GM12801 (cell line): ENCODE data around the gene FANCL.

Source experiments
- TF ChIP-seq, protein P1 (sequence below): IDR thresholded peaks from one replicate; pipeline ENCODE4 v1.5.1; 2011; ENCODE audit warnings: control low read depth; ENCODE audit not compliant: insufficient read length; ENCODE audit errors: extremely low read depth

Gene FANCL

DNA sequence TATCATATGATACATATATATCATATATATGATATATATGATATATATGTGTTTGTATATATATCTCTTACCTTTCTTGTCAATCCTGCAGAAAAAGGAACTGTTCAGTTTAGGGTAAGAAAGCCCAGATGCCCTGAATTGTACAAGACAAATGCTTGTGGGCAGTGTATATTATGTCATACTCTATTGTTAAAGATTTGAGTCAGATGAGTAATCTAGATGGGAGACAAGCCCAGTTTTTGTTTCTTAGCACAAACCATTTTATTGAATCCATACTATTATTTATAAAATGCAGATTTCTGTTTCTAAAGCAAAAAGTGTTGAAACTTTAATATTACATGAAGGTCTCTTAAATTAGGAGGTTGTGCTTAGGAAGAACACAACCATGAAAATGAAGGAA, 103.9 kb downstream of the FANCL start:
- TF ChIP-seq, protein P1, sequence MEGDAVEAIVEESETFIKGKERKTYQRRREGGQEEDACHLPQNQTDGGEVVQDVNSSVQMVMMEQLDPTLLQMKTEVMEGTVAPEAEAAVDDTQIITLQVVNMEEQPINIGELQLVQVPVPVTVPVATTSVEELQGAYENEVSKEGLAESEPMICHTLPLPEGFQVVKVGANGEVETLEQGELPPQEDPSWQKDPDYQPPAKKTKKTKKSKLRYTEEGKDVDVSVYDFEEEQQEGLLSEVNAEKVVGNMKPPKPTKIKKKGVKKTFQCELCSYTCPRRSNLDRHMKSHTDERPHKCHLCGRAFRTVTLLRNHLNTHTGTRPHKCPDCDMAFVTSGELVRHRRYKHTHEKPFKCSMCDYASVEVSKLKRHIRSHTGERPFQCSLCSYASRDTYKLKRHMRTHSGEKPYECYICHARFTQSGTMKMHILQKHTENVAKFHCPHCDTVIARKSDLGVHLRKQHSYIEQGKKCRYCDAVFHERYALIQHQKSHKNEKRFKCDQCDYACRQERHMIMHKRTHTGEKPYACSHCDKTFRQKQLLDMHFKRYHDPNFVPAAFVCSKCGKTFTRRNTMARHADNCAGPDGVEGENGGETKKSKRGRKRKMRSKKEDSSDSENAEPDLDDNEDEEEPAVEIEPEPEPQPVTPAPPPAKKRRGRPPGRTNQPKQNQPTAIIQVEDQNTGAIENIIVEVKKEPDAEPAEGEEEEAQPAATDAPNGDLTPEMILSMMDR, result no peak

DNA sequence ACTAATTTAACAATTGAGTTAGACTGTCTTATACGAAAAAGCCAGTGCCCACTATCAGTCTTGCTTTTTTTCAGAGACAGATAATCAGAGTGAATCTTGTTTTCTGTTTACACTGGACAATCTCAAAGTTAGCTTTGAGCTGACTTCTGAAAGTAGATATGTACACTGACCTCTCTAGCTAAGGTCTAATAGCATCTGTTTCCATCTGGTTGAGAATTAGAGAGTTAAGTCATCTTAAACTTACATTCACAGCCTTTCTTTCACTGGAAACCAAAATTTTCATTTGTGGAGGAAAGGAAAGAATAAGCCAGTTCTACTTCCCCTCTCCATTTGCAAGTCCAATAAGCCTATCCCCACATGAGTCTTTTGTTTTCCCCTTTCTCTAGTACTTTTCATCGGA, 105.3 kb downstream of the FANCL start:
- TF ChIP-seq, protein P1, result no peak

DNA sequence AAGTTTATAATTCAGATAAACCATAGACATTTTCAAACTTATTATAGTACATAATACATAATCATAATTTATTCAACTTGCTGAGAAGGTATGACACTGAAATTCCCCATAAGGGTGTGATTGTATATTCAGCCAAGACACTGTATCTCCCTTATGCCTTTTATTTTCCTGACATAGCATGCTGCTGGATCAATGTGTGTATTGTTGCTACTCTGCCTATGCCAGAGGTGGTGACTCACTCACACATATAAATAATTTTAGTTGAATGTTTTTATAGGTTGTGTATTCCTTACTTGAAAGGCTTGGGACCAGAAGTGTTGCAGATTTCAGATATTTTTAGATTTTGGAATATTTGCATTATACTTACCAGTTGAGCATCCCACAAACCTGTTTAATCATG, 107.7 kb downstream of the FANCL start:
- TF ChIP-seq, protein P1, result no peak

DNA sequence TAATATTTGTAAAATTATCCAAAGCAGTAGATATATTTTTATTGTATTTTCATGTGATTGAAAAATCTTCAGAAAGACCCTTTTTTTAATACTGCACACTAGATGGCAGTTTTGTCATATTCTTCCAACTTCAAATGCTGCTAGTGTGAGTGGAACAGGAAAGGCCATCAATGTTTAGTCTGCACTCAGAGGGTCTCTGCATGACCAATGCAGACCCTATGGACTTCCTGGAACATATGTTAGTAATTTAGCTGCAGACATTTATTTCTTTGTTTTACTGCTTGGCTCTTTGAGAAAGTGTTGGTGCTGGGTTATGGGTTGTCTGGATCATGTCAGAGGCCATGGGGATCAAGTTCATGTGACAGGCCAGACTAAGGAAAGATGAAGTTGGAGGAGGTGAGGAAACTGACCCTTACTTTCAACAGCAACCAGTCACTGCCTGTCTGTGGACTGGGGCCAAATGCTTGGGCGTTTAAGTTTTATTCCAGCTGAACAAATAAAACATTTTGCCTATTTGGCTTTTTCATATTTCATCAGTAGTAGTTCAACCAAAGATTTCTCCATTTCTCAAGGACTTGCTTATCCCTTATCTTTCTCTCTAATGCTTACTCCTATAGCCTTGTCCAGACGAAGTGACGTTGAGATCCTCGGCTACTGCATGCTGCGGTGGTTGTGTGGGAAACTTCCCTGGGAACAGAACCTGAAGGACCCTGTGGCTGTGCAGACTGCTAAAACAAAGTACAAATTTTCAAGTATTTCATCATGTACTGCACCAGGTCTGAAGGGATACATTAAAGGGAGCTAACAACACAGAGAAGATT, 109.7 kb downstream of the FANCL start:
- TF ChIP-seq, protein P1, result no peak

DNA sequence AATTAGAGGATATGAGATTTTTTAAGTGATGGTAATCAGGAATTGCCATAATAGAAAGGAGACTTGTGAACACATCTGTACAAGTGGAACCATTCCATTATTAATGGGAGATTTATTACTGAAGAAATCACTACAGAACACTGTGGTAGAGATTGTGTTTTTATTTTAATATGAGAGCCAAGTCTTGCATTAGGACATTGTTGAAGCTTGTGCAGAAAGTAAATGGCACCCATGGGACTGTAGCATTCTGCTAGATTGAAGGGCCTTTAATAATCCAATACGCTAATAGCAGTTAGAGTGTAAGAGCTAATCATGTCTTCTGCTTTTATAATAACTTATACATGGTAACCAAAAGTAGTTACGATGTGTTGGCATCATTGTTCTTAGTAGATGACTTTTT, 110.9 kb downstream of the FANCL start:
- TF ChIP-seq, protein P1, result no peak

DNA sequence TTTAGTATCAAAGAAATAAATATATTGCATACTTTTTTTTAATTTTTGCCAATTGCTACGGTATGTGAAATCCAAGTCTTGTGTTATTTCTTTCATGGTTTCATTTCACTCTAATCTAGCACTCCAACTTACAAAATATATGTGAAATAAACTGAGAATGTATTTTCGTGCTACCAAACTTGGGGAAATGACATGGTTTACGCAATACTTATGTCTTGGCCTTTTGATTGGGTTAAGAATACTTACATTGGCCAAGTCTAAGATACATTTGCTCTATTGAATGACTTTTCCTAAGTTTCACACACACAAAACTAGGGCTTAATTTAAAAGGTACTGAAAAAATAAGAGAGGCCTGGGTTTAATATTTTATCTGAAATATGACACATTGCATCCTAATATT, 114.0 kb downstream of the FANCL start:
- TF ChIP-seq, protein P1, result no peak

DNA sequence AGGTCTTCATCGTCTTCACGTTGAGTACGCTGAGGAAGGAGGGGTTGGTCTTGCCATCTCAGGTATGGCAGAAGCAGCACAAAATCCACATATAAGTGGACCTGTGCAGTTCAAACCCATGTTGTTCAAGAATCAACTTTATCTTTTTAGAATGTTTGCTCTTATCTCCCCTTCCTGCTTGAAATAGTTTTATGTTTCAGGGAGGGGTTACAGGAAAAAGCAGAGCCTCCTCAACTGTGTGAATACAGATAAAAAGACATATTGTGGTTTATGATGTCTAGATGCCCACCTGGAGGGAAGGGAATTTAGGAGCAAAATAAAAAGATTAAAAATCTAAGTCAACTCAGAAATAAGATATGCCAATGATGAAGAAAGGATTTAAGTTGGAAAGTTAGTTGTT, 118.6 kb downstream of the FANCL start:
- TF ChIP-seq, protein P1, result no peak
